Measurements from ENCODE around the gene MTHFD2.

DNA sequence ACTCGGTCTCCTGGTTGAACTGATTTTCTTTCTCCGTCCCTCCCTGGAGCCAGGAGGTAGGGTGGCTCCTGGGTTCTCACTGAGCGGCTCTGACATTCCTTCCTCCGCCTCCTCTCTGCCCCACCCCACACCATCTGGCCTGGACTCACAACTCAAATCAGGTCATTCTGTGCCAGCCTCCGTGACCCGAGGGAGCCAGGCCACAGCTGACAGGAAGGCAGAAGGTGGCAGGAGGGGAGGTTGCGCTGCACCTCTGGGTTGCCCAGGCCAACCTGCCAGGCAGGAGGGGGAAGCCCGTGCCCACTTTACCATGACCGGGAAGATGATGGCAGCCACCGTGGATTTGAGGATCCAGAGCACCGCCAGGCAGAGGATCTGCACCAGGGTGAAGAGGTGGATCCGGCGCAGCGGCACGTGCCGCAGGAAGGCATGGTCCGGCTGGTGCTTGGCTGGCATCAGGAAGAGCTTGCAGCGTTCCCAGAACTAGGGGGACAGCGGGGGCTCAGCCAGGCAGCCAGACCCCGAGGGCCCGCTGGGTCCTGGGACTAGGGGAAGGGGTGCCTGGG is 28.3 kb downstream of the MTHFD2 start:
- TF ChIP-seq EZH2 (IDR thresholded peaks at IDR 0.05) (no peak), POLR2AphosphoS5 (IDR thresholded peaks at IDR 0.05; ENCODE audit: borderline replicate concordance, low read depth, low read length) (no peak), FOXP2 (optimal IDR thresholded peaks at IDR 0.05; ENCODE audit: control extremely low read depth, extremely low read length, insufficient read depth) (no peak)

Data from SK-N-MC (cell line).